ENCODE data around the gene XAF1.

The XAF1 gene

DNA sequence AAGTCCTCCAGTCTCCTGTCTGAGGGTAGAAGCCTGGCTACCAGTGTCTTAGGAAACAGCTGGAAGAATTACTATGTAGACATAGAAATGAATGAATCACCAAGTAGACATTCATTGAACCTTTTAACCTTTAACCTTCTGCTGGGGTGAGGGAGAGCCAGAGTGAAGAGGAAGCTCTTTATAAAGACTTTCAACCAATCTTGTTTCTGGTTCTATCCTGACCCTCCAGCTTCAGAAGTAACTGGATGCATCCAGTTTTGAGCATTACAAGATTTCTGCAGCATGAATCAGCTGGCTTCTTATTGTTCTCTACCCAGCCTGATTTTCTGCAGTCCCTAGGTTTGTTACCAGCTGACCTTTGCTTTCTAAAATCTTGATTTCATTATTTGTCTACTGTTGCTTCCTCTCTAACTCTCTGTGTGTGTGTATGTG lies 67.2 kb downstream of the XAF1 start:
- H3K36me3 ChIP-seq (ENCODE audit: control insufficient read depth, insufficient read depth, low read length) = no peaks in the 10 kb centered on the region
- H3K4me3 ChIP-seq (ENCODE audit: low read length) = no peak overlapping the region
- no peak overlapping the region for H3K9ac ChIP-seq (ENCODE audit: low read length)
- no peak overlapping the region for H3K27ac ChIP-seq (ENCODE audit: low read depth, low read length)
- H3K4me1 ChIP-seq (ENCODE audit: control insufficient read depth, insufficient read depth, low read length) = no peaks in the 10 kb centered on the region
- no peaks in the 10 kb centered on the region for H3K27me3 ChIP-seq (ENCODE audit: control insufficient read depth, insufficient read depth, low read length)

All from rectal smooth muscle tissue (tissue), 1 donor.